Osteocyte (in vitro differentiated cells): ENCODE data around the gene EXOC4. TPM values are rescaled to one million over a fixed set of nuclear protein-coding genes. Genes with fewer than 3 reads are reported as not detected.
"Not testable (repeated sequence)": the region's sequence is repeated elsewhere in the genome, so short reads cannot be mapped to it uniquely, and the experiment has no call there.

Source experiments
- DNase-seq: peaks from one replicate; pipeline ENCODE4 v3.0.0; 2021; ENCODE audit warnings: mixed read lengths; ENCODE audit not compliant: unreplicated experiment; ENCODE audit errors: extremely low spot score
- H3K27ac Mint-ChIP-seq: one replicate; pipeline ENCODE4 v1.8.0; 2021; ENCODE audit warnings: mild to moderate bottlenecking, mixed read lengths; ENCODE audit not compliant: unreplicated experiment
- H3K27me3 Mint-ChIP-seq: one replicate; pipeline ENCODE4 v1.8.0; 2021; ENCODE audit warnings: mixed read lengths; ENCODE audit not compliant: unreplicated experiment
- H3K36me3 Mint-ChIP-seq: one replicate; pipeline ENCODE4 v1.8.0; 2021; ENCODE audit warnings: mixed read lengths; ENCODE audit not compliant: unreplicated experiment
- H3K4me1 Mint-ChIP-seq: one replicate; pipeline ENCODE4 v1.8.0; 2021; ENCODE audit warnings: mixed read lengths; ENCODE audit not compliant: unreplicated experiment
- H3K4me3 Mint-ChIP-seq: one replicate; pipeline ENCODE4 v1.8.0; 2021; ENCODE audit warnings: mild to moderate bottlenecking, moderate library complexity, mixed read lengths; ENCODE audit not compliant: unreplicated experiment
- H3K9me3 Mint-ChIP-seq: one replicate; pipeline ENCODE4 v1.8.0; 2021; ENCODE audit warnings: mixed read lengths; ENCODE audit not compliant: unreplicated experiment
- total RNA-seq: library from RNA; stranded (reverse); gene quantifications from 2 replicates; pipeline ENCODE4 v1.2.1, GENCODE V29; 2021
- TF ChIP-seq, protein P1 (sequence below): fragments of 200-600 bp; sonication (generic); IDR thresholded peaks from 2 replicates; pipeline ENCODE4 v1.5.0; 2021; ENCODE audit warnings: antibody characterized with exemption, mild to moderate bottlenecking, moderate library complexity

Gene EXOC4
- total RNA-seq, 1 donor from 2014 or later = 99.9 TPM

DNA sequence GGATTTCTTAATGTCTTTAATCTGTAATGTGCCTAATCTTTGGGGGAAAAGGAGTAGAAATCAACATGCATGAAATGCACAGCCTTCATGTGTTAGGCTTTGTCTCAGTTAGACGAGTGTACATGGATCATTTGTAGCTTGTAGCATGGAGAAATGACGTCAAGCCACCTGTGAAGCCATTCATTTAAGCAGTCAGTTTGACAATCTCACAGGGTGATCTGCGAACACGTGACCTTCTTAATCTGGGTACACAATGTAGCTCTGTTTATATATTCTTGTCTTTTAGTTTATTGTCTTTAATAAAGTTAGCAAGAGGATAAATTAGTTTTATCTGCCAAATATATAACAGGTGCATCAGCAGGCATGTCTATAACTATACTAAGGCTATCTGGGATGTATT, 522.3 kb downstream of the EXOC4 start:
- Mint-ChIP-seq H3K27me3 (no peaks in the 10 kb centered on the region), H3K36me3 (peaks cover 3% of the 10 kb centered on the region), H3K4me1 (peaks cover 5% of the 10 kb centered on the region), H3K4me3 (no peak overlapping the region), H3K9me3 (peaks cover 10% of the 10 kb centered on the region), H3K27ac (no peak overlapping the region)
- TF ChIP-seq, protein P1, sequence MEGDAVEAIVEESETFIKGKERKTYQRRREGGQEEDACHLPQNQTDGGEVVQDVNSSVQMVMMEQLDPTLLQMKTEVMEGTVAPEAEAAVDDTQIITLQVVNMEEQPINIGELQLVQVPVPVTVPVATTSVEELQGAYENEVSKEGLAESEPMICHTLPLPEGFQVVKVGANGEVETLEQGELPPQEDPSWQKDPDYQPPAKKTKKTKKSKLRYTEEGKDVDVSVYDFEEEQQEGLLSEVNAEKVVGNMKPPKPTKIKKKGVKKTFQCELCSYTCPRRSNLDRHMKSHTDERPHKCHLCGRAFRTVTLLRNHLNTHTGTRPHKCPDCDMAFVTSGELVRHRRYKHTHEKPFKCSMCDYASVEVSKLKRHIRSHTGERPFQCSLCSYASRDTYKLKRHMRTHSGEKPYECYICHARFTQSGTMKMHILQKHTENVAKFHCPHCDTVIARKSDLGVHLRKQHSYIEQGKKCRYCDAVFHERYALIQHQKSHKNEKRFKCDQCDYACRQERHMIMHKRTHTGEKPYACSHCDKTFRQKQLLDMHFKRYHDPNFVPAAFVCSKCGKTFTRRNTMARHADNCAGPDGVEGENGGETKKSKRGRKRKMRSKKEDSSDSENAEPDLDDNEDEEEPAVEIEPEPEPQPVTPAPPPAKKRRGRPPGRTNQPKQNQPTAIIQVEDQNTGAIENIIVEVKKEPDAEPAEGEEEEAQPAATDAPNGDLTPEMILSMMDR = no peak
- no peak for DNase-seq

DNA sequence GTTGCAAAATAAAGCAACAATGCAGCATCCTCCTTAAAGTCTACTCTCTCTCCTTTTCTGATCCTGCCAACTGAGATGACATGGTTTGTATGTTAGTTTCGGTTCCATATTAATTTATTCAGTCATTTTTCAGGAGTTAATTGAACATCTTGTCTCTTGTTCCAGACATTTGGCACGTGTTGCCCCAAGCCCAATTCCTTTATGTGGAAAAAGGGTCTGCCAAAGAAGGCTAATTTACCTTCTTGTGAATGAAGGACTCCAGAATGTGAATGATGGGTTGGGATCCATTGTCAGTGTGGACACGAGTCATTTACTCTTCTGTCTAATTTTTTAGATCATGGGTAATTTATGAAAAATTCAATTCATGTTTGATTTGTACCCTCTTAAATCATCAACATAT, 523.4 kb downstream of the EXOC4 start:
- no peak overlapping the region for H3K27ac Mint-ChIP-seq
- H3K9me3 Mint-ChIP-seq = peaks cover 10% of the 10 kb centered on the region

DNA sequence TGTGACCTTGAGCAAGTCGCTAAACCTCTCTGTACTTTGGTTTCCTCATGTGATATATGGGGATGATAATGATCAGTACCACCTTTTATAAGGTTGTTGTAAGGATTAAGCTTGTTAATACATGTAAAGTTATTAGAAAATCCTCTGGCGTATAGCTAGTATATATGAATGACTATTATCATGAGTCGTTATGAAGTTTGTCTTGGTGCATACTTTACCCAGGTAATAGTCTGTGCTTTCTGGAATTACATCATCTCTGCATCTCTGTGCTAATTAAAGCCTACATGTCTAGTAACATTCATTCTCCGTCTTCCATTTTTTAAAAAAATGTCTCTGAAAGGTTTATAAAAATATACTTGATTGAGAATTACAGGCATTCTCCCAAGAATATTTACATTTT, 524.8 kb downstream of the EXOC4 start:
- no peaks in the 10 kb centered on the region for H3K27me3 Mint-ChIP-seq
- DNase-seq = no peak
- H3K36me3 Mint-ChIP-seq = peaks cover 3% of the 10 kb centered on the region
- H3K27ac Mint-ChIP-seq = no peak overlapping the region
- H3K4me3 Mint-ChIP-seq = no peak overlapping the region
- no peaks in the 10 kb centered on the region for H3K4me1 Mint-ChIP-seq
- TF ChIP-seq, protein P1 = no peak
- peaks cover 10% of the 10 kb centered on the region for H3K9me3 Mint-ChIP-seq

More for the DNA sequence above, 523.4 kb downstream of the EXOC4 start:
- peaks cover 3% of the 10 kb centered on the region for H3K36me3 Mint-ChIP-seq
- no peaks in the 10 kb centered on the region for H3K27me3 Mint-ChIP-seq
- TF ChIP-seq, protein P1 = no peak
- H3K4me1 Mint-ChIP-seq = peaks cover 2% of the 10 kb centered on the region
- DNase-seq = no peak
- H3K4me3 Mint-ChIP-seq = no peak overlapping the region

DNA sequence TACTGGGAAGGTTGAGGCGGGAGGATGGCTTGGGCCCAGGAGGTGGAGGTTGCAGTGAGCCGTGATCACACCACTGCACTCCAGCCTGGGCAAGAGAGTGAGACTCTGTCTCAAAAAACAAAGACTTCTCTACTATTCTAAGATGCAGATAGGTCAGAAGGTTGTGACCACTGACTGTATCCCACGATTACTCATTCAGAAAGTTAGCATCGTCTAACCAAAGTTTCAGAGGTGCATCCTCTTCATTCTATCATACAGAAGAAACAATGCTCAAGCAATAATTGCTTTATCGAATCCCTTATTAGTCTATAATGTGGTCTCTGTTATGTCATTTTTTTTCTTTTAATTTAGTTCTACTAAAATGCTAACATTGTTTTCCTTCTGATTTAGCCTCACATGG, 525.6 kb downstream of the EXOC4 start:
- Mint-ChIP-seq H3K27ac (no peak overlapping the region), H3K36me3 (peaks cover 3% of the 10 kb centered on the region), H3K4me1 (no peaks in the 10 kb centered on the region), H3K4me3 (no peak overlapping the region), H3K27me3 (no peaks in the 10 kb centered on the region), H3K9me3 (peaks cover 10% of the 10 kb centered on the region)
- TF ChIP-seq, protein P1 = no peak
- no peak for DNase-seq

DNA sequence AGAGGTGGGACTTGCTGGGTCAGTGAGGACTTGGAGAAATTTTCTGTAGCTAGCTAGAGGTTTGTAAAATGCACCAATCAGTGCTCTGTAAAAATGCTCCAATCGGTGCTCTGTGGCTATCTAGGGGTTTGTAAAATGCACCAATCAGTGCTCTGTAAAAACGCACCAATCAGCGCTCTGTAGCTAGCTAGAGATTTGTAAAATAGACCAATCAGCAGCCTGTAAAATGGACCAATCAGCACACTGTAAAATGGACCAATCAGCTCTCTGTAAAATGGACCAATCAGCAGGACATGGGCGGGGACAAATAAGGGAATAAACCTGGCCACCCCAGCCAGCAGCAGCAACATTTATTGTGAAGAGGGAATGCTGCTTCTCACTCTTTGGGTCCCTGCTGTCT, 526.7 kb downstream of the EXOC4 start:
- H3K9me3 Mint-ChIP-seq = peaks cover 10% of the 10 kb centered on the region
- DNase-seq, H3K4me3 Mint-ChIP-seq, H3K4me1 Mint-ChIP-seq, H3K36me3 Mint-ChIP-seq, H3K27ac Mint-ChIP-seq, H3K27me3 Mint-ChIP-seq: not testable (repeated sequence)

DNA sequence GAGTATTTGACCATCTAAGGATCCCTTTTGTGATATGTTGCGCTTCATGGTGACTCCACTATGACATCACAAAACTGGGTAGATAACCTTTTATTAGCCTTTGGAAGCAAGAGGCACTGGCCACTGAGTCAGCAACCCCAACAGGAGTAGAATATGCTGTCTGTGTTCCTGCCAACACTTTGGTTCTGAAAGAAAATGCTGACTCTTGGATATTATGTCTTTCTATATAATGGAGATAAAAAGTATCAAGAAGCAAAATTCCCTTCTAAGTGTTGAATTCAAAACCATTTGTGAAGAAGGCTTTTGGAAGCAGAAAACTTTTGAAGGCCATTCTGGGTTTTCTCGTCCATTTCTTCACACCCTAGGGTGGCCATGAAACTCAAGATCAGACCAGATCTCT, 528.0 kb downstream of the EXOC4 start:
- H3K27me3 Mint-ChIP-seq = no peaks in the 10 kb centered on the region
- H3K27ac Mint-ChIP-seq = no peak overlapping the region
- DNase-seq = no peak
- no peaks in the 10 kb centered on the region for H3K4me1 Mint-ChIP-seq
- H3K9me3 Mint-ChIP-seq = peaks cover 10% of the 10 kb centered on the region
- TF ChIP-seq, protein P1 = no peak
- no peak overlapping the region for H3K4me3 Mint-ChIP-seq
- peaks cover 3% of the 10 kb centered on the region for H3K36me3 Mint-ChIP-seq
